Measurements from ENCODE around the gene NUP160.
"Not testable (repeated sequence)": the region's sequence is repeated elsewhere in the genome, so short reads cannot be mapped to it uniquely, and the experiment has no call there.

DNA sequence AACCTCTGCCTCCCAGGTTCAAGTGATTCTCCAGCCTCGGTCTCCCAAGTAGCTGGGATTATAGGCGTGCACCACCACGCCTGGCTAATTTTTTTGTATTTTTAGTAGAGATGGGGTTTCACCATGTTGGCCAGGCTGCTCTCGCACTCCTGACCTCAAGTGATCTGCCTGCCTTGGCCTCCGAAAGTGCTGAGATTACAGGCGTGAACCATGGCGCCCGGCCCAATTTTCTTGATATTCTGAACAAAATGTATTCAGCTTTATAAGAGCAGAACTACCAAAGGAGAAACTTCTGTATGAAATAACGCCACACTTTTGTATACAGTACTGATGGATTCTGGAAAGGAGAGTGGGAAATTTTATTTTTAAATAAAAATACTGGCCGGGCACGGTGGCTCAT lies 88.9 kb downstream of the NUP160 start:
- TF ChIP-seq RCOR1 (conservative IDR thresholded peaks at IDR 0.05; ENCODE audit: low read depth, low read length); CHD1 (IDR thresholded peaks at IDR 0.05; ENCODE audit: low read depth, low read length); PAX5 (IDR thresholded peaks at IDR 0.05; ENCODE audit: borderline replicate concordance, low read depth, low read length): not testable (repeated sequence)
- TF ChIP-seq, protein P1, sequence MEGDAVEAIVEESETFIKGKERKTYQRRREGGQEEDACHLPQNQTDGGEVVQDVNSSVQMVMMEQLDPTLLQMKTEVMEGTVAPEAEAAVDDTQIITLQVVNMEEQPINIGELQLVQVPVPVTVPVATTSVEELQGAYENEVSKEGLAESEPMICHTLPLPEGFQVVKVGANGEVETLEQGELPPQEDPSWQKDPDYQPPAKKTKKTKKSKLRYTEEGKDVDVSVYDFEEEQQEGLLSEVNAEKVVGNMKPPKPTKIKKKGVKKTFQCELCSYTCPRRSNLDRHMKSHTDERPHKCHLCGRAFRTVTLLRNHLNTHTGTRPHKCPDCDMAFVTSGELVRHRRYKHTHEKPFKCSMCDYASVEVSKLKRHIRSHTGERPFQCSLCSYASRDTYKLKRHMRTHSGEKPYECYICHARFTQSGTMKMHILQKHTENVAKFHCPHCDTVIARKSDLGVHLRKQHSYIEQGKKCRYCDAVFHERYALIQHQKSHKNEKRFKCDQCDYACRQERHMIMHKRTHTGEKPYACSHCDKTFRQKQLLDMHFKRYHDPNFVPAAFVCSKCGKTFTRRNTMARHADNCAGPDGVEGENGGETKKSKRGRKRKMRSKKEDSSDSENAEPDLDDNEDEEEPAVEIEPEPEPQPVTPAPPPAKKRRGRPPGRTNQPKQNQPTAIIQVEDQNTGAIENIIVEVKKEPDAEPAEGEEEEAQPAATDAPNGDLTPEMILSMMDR (IDR thresholded peaks at IDR 0.05 in 2 of 3, conservative IDR thresholded peaks at IDR 0.05 in 1 of 3; ENCODE audit: control insufficient read depth in 2 of 3, extremely low read depth in 1 of 3, insufficient read depth in 1 of 3, low read depth in 3 of 3, low read length in 3 of 3), result not testable (repeated sequence)

Data from GM12878 (cell line).